Stimulated activated CD4-positive, alpha-beta T cell treated with anti-CD3 and anti-CD28 coated beads, Interleukin-15, amount 100 ng/mL, for 1 hour (primary cell): ENCODE measurements around the gene ENTPD8.
"Not testable (repeated sequence)": the region's sequence is repeated elsewhere in the genome, so short reads cannot be mapped to it uniquely, and the experiment has no call there.

ENCODE experiments used
- DNase-seq, 2 donors: peaks; one replicate each; pipeline ENCODE4 v3.0.0-alpha.2; 2020; ENCODE audit warnings: low read depth in 1 of 2, low spot score in 1 of 2

The ENTPD8 gene

DNA sequence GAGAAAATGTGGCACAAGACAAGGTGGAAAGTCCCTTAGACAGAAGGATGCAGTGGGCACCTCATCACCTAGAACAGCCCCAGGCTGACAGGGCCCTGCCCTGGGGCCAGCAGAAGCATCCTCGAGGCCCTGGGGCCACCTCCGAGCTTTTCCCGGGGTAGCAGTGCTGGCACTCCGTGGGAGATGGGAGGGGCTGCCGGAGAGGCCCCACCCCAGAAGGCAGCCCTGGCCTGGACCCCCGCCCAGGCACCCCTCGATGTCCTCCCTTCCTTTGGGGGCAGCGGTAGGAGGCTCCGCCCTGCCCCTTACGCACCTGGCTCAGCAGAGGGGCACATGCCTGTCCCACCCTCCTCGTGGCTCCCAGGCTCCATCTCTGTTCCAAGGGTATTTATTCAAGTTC, 35.7 kb upstream of the ENTPD8 start:
- no peak for DNase-seq

DNA sequence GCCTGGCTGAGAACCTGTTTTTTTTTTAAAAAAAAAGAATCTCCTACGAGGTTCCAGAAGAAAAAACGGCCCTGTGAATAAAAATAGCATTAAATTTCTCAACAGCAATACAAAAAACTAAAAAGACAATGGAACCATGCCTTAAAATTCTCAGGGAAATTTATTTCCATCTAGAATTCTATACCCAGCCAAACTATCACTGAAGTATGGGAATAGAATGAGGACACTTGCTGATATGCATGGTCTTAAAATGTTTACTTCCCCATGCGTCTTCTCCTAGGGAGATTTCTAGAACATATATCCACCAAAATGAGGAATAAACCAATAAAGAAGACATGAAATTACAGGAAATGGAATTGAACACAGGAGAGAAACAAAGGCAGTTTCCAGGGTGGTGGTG, 34.5 kb upstream of the ENTPD8 start:
- DNase-seq: no peak

DNA sequence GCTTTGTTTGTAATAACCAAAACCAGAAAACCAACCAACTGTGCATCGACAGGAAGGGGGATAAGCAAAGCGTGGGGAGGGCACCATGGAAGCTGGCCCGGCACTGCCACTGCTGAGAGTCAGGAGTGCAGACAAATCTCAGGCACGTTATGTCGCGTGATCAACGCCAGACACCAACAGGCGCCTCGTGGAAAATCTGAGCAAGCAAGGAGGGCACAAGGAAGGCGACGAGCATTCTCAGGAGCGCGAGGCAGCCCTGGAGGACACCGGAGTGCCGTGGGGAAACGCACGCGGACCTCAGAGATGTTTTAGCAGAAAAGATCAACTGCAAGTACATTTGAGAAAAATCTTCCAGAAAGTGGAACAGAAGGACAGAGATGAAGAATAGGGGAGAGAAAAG, 33.1 kb upstream of the ENTPD8 start:
- no peak for DNase-seq

DNA sequence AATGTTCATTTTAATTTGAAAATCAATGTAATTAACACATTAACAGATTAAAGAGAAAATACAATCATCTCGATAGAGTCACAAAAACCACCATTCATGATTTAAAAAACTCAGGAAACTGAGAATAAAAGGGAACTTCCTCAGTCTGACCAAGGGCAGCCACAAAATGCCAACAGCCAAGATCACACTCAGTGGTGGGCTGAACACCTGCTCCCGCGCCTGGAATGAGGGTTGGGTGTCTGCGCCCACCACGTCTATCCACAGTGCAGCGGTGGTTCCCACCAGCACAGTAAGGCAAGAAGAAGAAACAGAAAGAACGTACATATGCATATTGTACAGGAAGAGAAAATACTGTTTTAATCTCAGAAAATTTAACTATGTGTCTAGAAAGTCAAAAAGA, 29.6 kb upstream of the ENTPD8 start:
- no peak for DNase-seq

DNA sequence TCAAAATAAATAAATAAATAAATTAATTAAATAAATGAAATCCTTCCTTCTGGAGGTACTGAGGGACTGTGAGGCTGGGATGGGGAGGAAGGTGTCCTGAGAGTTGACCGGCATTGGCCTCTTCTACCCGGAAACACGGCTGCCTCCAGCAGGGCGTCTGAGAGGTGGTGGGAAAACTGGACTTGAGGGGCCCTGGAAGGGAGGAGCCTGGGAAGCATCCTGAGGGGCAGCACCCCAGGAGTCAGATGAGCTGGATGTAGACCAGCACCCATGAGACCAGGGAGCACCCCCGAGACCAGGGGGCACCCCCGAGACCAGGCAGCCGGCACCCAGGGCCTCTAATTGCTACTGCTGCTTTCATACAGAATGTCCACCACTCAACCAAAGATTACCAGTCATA, 26.7 kb upstream of the ENTPD8 start:
- no peak for DNase-seq

DNA sequence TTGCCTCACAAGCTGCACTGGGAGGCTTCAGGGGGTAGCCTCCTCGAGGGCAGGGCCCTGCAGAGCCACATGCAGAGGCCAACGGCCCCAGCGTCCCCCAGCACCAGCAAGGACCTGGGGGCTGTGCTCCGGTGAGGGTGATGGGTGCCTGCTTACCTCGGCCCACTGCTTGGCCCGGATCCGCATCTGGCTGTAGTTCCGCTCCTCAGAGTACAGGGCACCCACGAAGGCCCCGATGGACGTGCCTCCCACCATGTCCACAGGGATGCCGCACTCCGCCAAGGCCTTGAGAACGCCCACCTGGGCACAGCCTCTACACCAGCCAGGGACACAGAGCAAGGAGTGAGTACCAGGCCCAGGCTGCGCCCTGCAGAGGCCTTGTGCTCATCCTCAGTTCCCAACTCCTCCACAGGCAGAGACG, 26.0 kb upstream of the ENTPD8 start:
- no peak for DNase-seq

DNA sequence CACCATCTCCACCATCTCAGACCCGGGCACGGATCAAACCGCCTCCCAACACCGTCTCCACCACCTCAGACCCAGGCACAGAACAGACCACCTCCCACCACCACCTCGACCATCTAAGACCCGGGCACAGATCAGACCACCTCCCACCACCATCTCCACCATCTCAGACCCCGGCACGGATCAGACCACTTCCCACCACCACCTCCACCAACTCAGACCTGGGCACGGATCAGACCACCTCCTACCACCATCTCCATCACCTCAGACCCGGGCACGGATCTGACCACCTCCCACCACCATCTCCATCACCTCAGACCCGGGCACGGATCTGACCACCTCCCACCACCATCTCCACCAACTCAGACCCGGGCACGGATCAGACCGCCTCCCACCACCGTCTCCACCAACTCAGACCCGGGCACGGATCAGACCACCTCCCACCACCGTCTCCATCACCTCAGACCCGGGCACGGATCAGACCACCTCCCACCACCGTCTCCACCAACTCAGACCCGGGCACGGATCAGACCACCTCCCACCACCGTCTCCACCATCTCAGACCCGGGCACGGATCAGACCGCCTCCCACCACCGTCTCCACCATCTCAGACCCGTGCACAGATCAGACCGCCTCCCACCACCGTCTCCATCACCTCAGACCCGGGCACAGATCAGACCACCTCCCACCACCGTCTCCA, 25.4 kb upstream of the ENTPD8 start:
- DNase-seq: not testable (repeated sequence)

DNA sequence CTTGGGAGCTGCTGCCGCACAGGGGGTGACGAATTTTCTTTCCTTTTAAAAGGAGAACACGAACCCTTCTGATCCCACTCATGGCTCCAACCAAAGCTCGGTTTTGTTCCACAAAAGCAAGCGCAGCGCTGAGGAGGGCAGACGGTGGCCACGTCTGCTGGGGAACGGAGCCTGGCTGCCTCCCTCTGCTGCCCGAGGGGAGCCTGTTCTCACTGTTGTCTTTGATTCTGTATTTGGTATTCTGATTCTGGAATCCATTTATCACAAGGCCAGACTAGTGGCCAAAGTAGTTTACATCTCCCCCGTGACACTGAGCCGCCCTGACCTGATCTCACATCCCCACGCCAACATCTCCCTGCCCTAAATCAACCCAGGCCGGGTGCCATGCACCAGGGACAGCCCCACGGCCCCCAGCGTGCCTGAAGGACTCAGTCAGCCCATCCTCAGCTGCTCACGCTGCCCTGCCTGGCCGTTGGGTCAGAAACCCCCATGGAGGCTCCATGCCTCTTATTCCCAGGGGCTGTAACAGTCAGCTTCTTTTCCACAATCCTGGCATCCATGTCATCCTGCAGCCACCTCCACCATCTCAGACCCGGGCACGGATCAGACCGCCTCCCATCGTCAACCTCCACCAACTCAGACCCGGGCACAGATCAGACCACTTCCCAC, 24.7 kb upstream of the ENTPD8 start:
- DNase-seq: no peak

DNA sequence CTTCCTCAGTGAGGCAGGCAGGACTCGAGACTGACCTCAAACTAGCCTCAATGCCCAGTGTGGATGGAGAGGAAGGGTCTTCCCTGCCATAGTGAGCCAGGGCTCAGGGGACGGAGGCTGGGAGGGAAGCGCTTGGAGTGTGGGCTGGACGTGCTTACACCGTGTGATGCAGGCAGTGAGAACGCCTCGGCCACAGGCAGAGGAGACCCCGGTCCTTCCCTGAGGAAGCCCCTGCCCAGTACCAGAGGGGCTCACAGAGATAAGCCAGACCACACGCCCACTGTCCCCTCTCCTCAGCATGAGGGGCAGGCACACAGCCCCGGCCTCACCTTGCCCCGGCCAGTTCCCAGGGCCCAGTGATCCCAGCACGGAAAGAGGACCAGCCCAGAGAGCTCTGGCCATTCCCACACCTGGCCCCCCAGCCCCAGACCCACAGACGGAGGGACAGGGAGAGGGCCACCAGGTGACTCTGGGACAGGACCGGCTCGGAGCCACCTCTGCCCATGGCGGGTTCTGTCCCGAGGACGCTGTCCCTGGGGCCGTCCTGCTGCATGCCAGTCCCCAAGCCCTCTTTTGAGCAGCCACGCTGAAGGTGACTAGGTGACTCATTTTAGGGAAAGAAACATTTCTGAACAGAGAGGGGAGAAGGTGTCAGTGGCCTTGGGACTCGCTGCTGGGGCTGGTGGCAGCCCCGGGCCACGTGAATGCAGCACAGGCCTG, 24.0 kb upstream of the ENTPD8 start:
- no peak for DNase-seq

DNA sequence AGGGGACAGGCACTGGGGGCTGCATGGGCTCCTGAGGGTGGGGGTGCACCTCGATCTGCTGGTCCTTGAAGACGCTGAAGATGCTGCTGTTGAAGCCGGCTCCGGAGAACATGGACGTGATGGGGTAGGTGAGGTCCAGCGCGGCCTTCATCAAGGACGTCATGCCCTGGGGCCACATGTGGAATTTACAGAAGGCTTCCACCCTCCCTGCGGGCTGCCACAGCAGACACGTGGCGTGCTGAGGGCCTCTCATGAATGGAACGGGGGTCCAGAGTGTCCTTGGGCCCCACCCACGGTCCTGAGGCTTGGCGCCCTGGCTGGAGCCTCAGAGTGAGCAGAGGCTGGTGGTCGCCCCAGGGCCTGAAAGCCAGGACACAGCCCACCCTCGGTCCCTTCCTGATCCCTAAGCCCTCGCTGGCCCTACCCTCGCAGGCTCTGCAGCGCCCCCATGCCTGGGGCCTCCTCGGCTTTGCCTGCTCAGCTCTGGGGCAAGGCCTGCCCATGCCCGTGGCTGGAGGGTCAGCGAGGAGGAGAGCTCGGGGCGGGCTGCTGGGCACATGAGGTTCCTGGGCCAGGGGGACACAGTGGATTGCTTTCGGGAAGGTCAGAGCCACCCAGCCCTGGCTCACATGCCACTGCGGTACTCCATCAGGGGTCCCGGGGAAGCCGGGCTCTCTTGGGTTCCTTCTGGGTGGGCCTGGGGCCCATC, 23.3 kb upstream of the ENTPD8 start:
- no peak for DNase-seq

DNA sequence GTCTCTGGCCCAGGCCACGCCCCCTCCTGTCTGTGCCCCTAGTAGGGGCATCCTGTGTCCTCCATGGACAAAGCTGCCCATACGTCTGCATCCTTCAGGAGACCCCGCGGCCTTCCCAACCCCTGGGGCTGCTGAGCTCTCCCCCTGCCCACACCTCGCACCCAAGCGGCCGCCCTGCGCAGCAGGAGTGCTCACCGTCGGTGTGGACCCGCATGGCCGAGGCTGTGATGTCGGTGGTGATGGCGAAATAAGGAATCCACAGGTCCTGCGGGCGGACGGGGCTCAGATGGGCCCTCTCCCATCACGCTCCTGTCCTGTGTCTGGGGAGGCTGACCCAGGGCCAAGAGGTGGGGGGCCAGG, 22.8 kb upstream of the ENTPD8 start:
- no peak for DNase-seq

DNA sequence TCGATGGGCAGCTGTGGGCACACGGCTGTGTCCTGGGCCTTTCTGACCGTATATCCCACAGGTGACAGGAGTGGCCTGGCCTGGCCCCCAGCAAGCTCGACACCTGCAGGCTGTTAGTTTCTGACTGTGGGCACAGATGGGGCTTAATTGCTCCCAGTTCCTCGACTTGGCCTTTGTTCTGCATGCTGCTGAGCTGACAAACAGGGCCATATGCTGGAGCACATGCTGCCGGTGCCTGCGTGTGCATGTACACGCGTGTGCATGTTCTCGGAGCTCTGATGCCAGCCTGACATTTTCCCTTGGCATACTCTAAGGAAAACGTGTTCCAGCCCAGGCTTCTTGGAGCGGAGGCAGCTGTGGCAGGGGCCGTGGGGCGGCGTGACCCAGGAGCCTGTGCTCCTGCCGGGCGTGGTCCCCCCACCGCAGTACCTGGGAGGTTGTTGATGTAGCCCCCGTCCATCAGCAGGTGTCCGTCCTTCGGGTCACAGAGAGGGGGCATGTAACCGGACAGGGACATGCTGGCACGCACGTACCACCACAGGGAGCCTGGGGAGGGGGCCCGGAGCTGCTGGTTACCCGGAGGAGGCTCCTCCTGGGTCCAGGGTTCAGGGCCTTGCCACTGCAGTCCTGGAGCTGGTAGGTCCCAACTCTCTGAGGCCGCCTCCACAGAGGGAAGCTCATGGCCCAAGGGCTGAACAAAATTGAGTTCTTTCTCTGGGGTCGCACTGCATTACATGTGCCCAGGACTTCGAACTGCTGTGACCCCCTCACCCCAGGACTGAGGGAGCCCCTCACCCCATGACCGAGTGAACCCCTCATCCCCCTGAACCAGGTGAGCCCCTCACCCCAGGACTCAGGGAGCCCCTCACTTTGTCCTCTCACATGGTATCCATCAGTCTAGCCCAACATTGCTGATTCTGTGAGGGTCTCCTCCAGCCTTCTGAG, 22.1 kb upstream of the ENTPD8 start:
- DNase-seq: no peak

DNA sequence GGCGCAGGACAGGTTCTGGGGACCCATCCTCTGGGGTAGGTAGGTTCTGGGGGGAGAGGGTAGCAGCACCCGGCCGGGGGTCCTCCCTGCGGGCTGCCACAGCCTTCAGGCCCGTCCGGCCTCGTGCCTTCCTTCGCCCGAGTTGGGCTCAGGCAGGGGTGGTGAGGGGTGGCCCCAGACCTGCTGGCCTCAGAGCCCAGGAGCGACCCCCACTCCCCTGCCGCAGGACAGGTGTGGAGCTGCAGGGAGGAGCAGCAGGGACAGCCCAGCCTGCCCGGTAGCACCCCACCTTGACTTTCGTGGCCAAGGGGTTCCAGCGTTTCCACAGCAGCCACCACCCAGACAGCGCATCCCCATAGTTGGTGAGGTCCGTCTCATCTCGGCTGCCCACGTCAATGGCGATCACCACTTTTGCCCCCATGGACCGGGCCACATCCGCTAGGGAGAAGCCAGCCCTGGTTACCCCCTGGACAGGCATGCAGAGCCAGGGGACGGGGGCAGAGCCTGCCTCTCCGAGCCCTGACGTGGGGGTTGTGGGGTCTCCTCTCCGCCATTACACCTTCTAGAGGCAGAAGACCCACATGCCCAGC, 21.3 kb upstream of the ENTPD8 start:
- DNase-seq: no peak

DNA sequence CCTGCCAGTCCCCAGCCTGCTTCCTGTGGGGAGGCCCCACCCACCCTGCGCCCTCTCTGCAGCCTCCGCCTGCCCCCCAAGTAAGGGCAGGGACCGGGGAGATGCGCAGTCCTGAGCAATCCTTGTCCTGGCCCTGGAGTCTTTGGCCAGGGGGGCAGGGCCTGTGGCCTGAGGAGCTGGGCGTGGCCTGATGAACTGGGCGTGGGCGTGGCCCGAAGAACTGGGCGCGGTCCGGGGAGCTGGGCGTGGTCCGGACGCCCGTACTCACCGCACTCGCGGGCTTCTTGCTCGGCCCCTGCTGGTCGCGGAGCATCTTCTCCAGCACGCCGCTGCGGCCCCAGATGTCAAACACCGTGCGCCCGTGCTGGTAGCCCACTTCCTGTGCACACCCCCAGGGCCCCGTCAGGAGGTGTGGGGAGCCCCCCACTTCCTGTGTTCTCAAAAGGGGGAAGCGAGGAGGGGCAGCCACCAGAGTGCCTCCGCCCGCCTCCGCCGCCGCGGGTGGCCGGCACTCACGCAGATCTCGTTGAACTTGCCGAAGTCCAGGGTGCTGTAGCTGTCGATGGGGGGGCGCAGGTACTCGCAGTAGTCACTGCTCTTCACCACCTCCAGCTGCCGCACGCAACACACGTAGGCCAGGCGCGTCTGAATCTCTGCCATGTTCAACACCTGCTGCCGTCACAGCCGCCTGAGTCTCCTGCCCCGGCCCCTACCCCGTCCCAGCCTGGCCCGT, 20.7 kb upstream of the ENTPD8 start:
- peak; percentile 39 to 58 for DNase-seq

DNA sequence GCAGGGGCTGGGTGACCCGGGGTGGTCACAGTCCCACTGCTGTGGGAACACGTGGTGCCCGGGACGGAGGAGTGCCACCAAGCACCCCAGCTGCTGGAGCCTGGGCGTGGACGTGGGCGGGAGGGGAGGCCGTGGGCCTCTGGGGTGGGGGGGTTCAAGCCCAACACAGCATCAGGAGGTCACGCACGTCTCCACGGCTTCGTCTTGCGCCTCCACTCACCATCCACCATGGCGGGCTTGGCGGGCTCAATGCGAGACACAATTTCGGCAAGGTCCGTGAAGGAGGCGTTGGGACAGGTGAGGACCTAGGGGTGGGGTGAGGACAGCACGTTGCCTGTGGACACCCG, 20.1 kb upstream of the ENTPD8 start:
- DNase-seq: no peak

DNA sequence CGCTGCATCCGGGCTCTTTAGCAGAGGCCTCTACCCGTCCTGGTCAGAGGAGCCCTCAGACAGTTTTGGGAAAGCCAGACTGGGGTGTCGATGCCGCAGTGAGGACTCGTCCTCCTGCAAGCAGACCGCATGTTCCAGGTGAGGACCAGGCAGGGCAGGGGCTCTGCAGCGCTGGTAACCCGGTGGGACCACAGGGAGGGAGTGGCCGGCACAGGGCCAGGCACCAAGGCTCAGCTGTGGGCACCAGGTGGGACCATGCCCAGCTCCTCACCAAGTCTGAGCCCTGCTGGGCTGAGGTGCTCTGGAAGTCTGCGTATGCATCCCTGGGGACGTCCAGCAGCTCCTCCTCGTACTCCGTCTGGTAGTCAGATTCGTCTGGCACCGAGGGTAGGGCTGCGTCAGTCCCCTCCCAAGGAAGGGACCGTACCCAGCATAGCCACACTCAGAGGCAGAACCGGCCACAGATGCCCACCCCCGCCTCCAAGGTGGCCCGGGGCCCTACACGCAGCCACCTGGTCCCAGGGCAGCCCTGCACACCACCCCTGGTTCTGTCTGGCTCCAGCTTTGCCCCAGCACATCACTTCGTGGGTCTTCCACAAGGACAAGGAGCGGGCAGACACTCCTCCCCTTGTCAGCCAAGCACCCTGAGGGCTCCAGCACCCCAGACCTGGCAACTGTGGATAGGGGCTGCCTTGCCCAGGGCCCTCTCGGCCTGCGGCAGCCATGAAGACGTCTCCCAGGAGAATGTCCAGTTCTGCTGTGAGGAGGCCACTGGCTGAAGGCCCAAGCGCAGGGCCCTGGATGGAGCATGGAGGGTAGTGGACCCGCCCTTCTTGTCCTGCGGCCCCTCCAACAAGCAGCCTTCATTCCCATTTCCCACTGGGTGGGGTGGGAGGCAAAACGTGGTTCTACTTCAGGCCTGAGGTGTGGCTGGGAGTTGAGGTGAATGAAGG, 19.5 kb upstream of the ENTPD8 start:
- DNase-seq: no peak

DNA sequence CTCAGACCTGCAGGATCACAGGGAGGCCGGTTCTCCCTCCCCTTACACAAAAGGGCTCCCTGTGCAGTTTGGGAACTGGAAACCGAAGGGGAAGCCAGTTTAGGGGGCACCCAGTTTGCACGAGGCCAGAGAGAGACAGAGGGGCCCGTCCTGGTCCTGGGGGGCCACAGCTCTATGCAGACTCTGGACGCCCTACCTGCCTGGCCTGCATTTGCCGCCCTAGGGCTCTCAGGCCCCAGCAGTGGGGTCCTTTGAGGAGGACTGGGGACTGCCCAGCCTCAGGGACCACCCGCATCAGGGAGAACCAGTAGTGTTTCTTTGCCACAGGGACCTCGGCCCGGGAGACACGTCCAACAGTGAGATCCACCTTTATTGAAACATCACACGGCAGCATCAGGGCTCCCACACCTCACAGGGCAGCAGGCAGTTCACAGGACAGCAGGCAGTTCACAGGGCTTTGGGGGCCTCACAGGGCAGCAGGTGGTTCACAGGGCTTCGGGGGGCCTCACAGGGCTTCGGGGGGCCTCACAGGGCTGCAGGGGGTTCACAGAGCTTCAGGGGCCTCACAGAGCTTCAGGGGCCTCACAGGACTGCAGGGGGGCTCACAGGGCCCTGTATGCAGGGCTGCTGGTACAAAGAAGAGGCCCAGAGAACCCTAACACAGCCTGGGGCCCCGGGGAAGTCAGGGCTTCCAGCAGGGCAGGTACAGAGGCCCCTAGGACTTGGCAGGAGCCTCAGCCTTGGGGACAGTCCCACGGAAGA, 18.6 kb upstream of the ENTPD8 start:
- no peak for DNase-seq

DNA sequence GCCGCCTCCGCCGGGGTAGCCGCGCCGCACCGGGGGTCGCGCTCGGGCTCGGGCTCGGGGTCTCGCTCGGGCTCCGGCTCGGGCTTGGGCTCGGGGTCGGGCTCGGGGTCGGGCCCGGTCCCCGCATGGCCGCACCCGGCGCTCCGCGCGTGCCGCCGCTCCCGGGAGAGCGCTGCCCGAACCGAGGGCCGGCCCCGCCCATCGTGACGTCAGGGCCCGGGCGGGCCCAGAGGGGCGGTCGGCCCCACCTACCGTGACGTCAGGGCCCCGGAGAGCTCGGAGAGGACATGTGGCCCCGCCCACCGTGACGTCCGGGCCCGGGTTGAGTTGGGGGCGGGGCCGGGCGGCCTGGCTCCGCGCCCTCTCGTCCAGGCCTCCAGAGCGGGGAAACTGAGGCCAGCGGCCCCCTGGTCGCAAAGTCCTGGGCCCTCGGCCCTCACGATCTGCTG, 18.0 kb upstream of the ENTPD8 start, which contains the start of gene NSMF:
Gene NSMF (minus strand): TSS at position 183 of the 449 bp plus-strand sequence. CDS start 232 bp downstream, outside the sequence.
- peak; percentile 92 to 96 for DNase-seq
